ENCODE measurements around the gene LHB. TPM values are rescaled to one million over a fixed set of nuclear protein-coding genes. Genes with fewer than 3 reads are reported as not detected.

The LHB gene
- total RNA-seq, 1 donor from 2014 or later: 3.6 TPM

GRCh38 chr19:48967346-48968178, 49.3 kb downstream of the LHB start:
- DNase-seq (ENCODE audit: low read depth): no peak
- TF ChIP-seq CTCF (conservative IDR thresholded peaks at IDR 0.05; ENCODE audit: low read depth, low read length): no peak
- H3K4me3 ChIP-seq (ENCODE audit: low read depth, low read length): peak overlapping the region; percentile 96

DNA sequence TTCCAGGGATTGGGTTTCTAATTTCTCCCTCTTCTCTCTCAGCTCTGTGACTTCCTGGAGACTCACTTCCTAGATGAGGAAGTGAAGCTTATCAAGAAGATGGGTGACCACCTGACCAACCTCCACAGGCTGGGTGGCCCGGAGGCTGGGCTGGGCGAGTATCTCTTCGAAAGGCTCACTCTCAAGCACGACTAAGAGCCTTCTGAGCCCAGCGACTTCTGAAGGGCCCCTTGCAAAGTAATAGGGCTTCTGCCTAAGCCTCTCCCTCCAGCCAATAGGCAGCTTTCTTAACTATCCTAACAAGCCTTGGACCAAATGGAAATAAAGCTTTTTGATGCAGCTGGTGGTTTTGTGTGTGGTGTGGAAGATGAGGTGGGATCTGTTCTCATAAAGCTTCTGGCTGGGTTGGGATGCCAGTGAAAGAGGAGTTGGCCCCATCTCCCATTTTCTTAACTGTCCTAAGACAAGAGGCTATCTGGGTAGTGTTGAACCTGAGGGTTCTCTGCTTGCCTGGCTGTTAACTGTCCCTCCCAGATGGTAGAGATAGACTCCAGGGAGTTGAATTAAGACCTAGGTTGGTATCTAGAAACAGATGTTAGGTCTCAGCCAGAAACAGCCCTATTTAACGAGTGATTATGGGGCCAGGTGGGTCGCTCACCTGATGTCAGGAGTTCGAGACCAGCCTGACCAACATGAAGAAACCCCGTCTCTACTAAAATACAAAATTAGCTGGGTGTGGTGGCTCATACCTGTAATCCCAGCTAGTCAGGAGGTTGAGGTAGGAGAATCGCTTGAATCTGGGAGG, 50.1 kb downstream of the LHB start:
- DNase-seq (ENCODE audit: low read depth): no peak
- TF ChIP-seq CTCF (conservative IDR thresholded peaks at IDR 0.05; ENCODE audit: low read depth, low read length): no peak
- peak overlapping the region; percentile 96 for H3K4me3 ChIP-seq (ENCODE audit: low read depth, low read length)

Other genes starting within 250 kb of the LHB start
- gene BCAT2, start 206.1 kb downstream of the LHB start, total RNA-seq: 45.5 and 60.7 TPM in 2 replicates
- 2.2 and 2.8 TPM in 2 replicates for gene HSD17B14, start 180.6 kb downstream of the LHB start, total RNA-seq
- 1.8 and 5.0 TPM in 2 replicates for gene PLEKHA4, start 148.5 kb downstream of the LHB start, total RNA-seq
- 23.9 and 32.2 TPM in 2 replicates for gene PPP1R15A, start 144.7 kb downstream of the LHB start, total RNA-seq
- gene TULP2, start 118.3 kb downstream of the LHB start, total RNA-seq: not detected in 2 replicates
- 142 and 250 TPM in 2 replicates for gene NUCB1, start 116.8 kb downstream of the LHB start, total RNA-seq
- 0.07 and 0.35 TPM in 2 replicates for gene DHDH, start 83.4 kb downstream of the LHB start, total RNA-seq
- gene BAX, start 62.2 kb downstream of the LHB start, total RNA-seq: 173 and 179 TPM in 2 replicates
- gene FTL, start 51.8 kb downstream of the LHB start, total RNA-seq: 1,293 and 2,420 TPM in 2 replicates
- gene GYS1, start 23.8 kb downstream of the LHB start, total RNA-seq: 42.2 and 42.4 TPM in 2 replicates
- 212 and 389 TPM in 2 replicates for gene RUVBL2, start 23.2 kb downstream of the LHB start, total RNA-seq
- not detected in 2 replicates for gene CGB3, start 7.2 kb upstream of the LHB start, total RNA-seq
- gene CGB2, start 14.8 kb upstream of the LHB start, total RNA-seq: not detected in 2 replicates
- not detected in 2 replicates for gene CGB1, start 19.8 kb upstream of the LHB start, total RNA-seq
- gene CGB5, start 26.8 kb upstream of the LHB start, total RNA-seq: not detected in 2 replicates
- gene CGB8, start 32.0 kb upstream of the LHB start, total RNA-seq: 1.2 TPM in 2 replicates
- 0.36 and 1.8 TPM in 2 replicates for gene CGB7, start 40.7 kb upstream of the LHB start, total RNA-seq
- gene NTF4, start 47.7 kb upstream of the LHB start, total RNA-seq: 0.22 and 1.3 TPM in 2 replicates
- not detected in 2 replicates for gene KCNA7, start 55.6 kb upstream of the LHB start, total RNA-seq
- 165 and 257 TPM in 2 replicates for gene SNRNP70, start 68.4 kb upstream of the LHB start, total RNA-seq
- 2.2 and 3.7 TPM in 2 replicates for gene LIN7B, start 97.3 kb upstream of the LHB start, total RNA-seq
- gene C19orf73, start 102.1 kb upstream of the LHB start, total RNA-seq: 2.7 and 10.3 TPM in 2 replicates
- 1.7 and 3.3 TPM in 2 replicates for gene PPFIA3, start 102.5 kb upstream of the LHB start, total RNA-seq
- gene HRC, start 138.3 kb upstream of the LHB start, total RNA-seq: not detected in 2 replicates
- 11.6 and 13.3 TPM in 2 replicates for gene TRPM4, start 140.7 kb upstream of the LHB start, total RNA-seq

Measured in epithelial cell of proximal tubule (primary cell).